BJ (cell line): ENCODE measurements around the gene SRSF1. TPM values are rescaled to one million over a fixed set of nuclear protein-coding genes. Genes with fewer than 3 reads are reported as not detected.
"Not testable (repeated sequence)": the region's sequence is repeated elsewhere in the genome, so short reads cannot be mapped to it uniquely, and the experiment has no call there.

Source experiments
- CTCF ChIA-PET: fragments of 350-600 bp; formaldehyde crosslinking; extraction: SDS; loops from one replicate; lab custom pipeline; 2021; ENCODE audit warnings: antibody characterized with exemption, inconsistent platforms; lab: Yijun Ruan, JAX
- POLR2A ChIA-PET: fragments of 300-600 bp; sonication (Branson Sonifier 250); formaldehyde crosslinking; extraction: SDS; loops from one replicate; lab custom pipeline; 2021; ENCODE audit warnings: antibody characterized with exemption; lab: Charles Lee
- DNase-seq: peaks from one replicate; pipeline ENCODE4 v3.0.0-alpha.2; 2011; ENCODE audit warnings: low read depth
- H3K27me3 ChIP-seq: 2 replicates; pipeline ENCODE4 v1.6.0; 2011; ENCODE audit warnings: low read length; ENCODE audit not compliant: control insufficient read depth, insufficient read depth
- H3K36me3 ChIP-seq: 2 replicates; pipeline ENCODE4 v1.5.1; 2011; ENCODE audit warnings: low read length; ENCODE audit not compliant: control insufficient read depth, insufficient read depth
- H3K4me3 ChIP-seq: 2 replicates; pipeline ENCODE4 v1.5.1; 2011; ENCODE audit warnings: low read depth, mild to moderate bottlenecking, control low read depth, low read length
- polyA plus RNA-seq: library from polyadenylated mRNA; depleted of rRNA; stranded (reverse); fragments of >200 nt; gene quantifications from 2 replicates; pipeline ENCODE4 v1.2.3, GENCODE V29; 2011
- TF ChIP-seq, protein P1 (sequence below): IDR thresholded peaks from 2 replicates; pipeline ENCODE4 v1.5.1; 2011; ENCODE audit warnings: low read depth, mild to moderate bottlenecking, control low read depth, inconsistent platforms, low read length, moderate library complexity; ENCODE audit not compliant: insufficient read depth

Gene SRSF1
- polyA plus RNA-seq, 1 experiment: 236 TPM

DNA sequence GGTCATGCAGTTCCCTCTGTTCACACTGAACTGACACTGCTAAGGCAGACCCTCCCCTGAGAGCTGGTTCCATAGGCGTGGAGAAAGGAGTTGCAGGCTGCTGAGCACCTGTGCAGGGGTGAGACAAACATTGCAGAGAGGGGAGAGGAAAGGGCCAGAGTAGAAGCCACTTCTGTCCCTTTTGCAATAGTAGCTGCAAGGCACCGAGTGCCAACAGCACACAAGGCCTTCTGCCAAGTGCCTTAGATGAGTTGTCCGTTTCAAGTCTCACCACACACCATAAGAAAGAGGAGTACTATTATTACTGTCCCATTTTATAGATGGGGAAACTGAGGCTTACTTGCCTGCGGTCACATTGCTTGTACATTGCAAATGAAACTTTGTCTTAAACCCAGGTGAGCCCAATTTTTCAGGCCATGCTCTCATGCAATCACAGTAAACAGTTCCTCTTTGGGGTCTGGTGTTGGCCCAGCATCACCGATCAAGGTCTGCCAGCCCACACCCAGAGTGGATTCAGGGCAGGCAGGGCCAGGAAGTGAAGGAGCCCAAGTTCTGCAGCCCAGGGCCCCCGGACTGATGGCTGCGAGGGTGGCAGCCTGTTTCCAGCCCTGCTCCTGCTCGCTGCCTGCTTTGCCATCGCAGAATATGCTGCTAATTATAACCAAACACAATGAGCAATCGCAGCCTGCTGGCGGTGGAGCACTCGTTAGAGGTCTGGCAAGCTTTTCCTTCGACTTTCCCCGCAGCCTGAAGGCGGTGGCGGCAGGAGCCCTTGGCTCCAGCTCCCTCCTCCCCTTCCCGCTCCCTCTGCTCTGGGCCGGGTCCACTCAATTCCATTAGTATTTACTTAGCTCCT lies 39.4 kb upstream of the SRSF1 start:
- peaks cover 13% of the 10 kb centered on the region; the same call in 1 of the 2 replicates for H3K27me3 ChIP-seq
- ChIA-PET POLR2A (no interaction called here), CTCF (no interaction called here)
- TF ChIP-seq, protein P1, sequence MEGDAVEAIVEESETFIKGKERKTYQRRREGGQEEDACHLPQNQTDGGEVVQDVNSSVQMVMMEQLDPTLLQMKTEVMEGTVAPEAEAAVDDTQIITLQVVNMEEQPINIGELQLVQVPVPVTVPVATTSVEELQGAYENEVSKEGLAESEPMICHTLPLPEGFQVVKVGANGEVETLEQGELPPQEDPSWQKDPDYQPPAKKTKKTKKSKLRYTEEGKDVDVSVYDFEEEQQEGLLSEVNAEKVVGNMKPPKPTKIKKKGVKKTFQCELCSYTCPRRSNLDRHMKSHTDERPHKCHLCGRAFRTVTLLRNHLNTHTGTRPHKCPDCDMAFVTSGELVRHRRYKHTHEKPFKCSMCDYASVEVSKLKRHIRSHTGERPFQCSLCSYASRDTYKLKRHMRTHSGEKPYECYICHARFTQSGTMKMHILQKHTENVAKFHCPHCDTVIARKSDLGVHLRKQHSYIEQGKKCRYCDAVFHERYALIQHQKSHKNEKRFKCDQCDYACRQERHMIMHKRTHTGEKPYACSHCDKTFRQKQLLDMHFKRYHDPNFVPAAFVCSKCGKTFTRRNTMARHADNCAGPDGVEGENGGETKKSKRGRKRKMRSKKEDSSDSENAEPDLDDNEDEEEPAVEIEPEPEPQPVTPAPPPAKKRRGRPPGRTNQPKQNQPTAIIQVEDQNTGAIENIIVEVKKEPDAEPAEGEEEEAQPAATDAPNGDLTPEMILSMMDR: no peak
- no peak overlapping the region for H3K4me3 ChIP-seq
- DNase-seq: no peak
- H3K36me3 ChIP-seq: no peaks in the 10 kb centered on the region

DNA sequence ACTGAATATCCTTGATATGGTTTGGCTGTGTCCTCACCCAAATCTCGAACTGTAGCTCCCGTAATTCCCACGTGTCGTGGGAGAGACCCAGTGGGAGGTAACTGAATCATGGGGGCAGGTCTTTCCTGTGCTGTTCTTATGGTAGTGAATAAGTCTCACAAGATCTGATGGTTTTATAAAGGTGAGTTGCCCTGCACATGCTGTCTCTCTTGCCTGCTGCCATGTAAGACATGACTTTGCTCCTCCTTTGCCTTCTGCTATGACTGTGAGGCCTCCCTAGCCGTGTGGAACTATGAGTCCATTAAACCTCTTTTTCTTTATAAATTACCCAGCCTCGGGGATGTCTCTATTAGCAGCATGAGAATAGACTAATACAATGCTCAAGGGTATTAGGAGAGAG lies 37.2 kb upstream of the SRSF1 start:
- POLR2A ChIA-PET: not testable (repeated sequence)

DNA sequence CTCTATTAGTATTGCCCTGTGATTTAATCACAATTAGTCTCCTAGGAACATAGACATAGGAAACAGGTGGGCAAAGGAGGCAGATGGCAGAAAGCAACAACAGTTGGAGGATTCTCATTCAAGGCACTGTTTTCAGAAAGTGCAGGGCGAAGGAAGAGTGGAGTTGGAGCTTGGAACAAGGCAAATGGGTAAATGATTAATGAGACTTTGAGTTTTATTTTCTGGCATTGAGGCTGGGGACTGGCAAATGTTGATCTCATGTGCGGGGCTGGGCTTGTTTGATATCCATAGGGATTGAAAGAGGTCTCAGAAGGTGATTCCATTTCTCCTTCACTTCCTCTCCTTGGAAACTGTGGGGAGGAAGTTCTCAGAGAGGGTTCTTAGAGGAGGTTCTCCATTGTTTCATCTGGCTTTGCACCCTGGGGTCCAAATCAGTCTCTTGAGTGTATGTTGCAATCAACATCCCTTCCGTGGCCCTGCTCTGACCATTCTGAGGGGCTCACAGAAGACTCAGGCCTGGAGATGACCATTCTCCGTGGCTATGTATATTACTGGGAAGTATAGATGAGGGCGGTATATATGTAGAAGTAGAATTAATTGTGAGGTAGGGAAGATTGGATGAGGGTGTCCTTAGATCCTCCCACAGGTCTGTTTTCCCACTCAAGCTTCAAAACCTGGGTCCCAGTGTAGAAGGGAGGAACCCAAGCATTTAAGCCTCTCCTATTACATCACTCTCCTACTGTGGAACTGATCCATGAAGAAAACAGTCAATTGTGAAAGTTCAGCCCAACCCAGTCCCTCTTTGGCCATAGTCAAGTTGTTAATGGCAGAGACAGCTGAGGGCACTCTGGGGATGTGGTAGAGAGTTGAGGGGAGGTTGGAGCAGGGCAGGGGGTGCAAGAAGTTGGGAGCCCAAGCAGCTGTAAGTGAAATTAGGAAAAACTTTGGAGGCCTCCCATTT lies 36.5 kb upstream of the SRSF1 start:
- Histone ChIP-seq H3K27me3 (peaks cover 13% of the 10 kb centered on the region), H3K4me3 (no peak overlapping the region), H3K36me3 (no peaks in the 10 kb centered on the region)
- no peak for DNase-seq
- TF ChIP-seq, protein P1: no peak
- CTCF ChIA-PET: no interaction called here
- POLR2A ChIA-PET: no interaction called here

More for the DNA sequence above, 37.2 kb upstream of the SRSF1 start:
- H3K36me3 ChIP-seq, CTCF ChIA-PET, H3K4me3 ChIP-seq, DNase-seq: not testable (repeated sequence)
- H3K27me3 ChIP-seq: peaks cover 13% of the 10 kb centered on the region

DNA sequence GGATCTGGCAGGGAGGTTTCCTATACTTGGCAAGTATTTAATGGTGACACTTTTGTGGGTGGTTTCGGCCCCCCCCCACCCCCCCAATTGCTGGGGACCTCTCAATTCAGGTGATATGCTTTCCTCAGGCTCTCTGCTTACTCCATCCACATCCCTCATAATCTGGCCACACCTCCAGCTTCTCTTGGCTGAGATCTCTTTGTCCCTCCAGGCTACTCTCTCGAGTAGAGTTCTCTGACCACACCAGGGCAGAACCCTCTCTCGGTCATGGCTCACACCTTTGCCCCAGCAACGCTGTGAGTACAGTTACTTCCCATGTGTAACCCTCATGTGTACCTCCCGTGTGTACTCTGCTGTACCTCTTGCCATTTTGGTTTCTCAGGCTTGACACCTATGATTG lies 34.1 kb upstream of the SRSF1 start:
- DNase-seq: no peak
- TF ChIP-seq, protein P1: no peak
- ChIA-PET CTCF (interaction anchor here (0.7 kb wide), 1 partner anchor 209 kb away, joined by 3 read pairs; no protein-coding TSS in a partner anchor), POLR2A (no interaction called here)
- Histone ChIP-seq H3K27me3 (peaks cover 4% of the 10 kb centered on the region; the same call in 1 of the 2 replicates), H3K36me3 (no peaks in the 10 kb centered on the region), H3K4me3 (no peak overlapping the region)

DNA sequence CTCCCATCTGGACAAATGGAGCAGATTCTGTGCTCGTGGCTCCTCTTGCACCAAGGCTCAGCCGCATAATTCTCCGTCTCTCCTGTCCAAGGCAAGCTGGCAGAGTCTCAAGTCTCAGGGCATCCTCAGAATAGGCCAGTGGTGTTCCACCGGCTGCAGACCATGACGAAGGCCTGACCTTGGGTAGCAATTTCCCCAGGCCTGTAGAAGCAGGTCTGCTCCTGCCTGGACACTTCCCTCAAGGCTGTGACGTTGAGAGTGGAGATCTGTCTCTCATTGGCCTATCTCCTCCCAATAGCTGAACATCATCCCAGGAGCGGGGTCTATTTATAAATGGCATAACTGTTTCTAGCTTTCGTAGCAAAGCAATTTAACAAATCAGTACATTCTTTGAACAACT lies 33.3 kb upstream of the SRSF1 start:
- Histone ChIP-seq H3K36me3 (no peaks in the 10 kb centered on the region), H3K27me3 (peaks cover 3% of the 10 kb centered on the region; the same call in 1 of the 2 replicates), H3K4me3 (no peak overlapping the region)
- TF ChIP-seq, protein P1: no peak
- DNase-seq: no peak
- ChIA-PET CTCF (no interaction called here), POLR2A (no interaction called here)
